ENCODE measurements around the gene GPR156.

Gene GPR156

GRCh38 chr3:120192159-120192558 lies 92.9 kb downstream of the GPR156 start:
- no peak for DNase-seq

GRCh38 chr3:120182613-120183511 lies 102.2 kb downstream of the GPR156 start:
- DNase-seq, result no peak

GRCh38 chr3:120181632-120182031 lies 103.4 kb downstream of the GPR156 start:
- no peak for DNase-seq

GRCh38 chr3:120180731-120181412 lies 104.2 kb downstream of the GPR156 start:
- no peak for DNase-seq

- no peak for DNase-seq
These were observed 107.2 kb downstream of the GPR156 start for GRCh38 chr3:120177707-120178306.

GRCh38 chr3:120177151-120177550 lies 107.9 kb downstream of the GPR156 start:
- no peak for DNase-seq

- no peak for DNase-seq
These were observed 110.0 kb downstream of the GPR156 start for GRCh38 chr3:120174811-120175539.

GRCh38 chr3:120173056-120173675 lies 111.9 kb downstream of the GPR156 start:
- DNase-seq, result no peak

GRCh38 chr3:120172070-120172469 lies 113.0 kb downstream of the GPR156 start:
- DNase-seq, result no peak

GRCh38 chr3:120171134-120171873 lies 113.7 kb downstream of the GPR156 start:
- DNase-seq, result no peak

- no peak for DNase-seq
These were observed 114.8 kb downstream of the GPR156 start for GRCh38 chr3:120170223-120170622.

- DNase-seq, result no peak
These were observed 115.6 kb downstream of the GPR156 start for GRCh38 chr3:120169407-120169806.

- no peak for DNase-seq
These were observed 116.4 kb downstream of the GPR156 start for GRCh38 chr3:120168611-120169010.

- DNase-seq, result no peak
These were observed 117.0 kb downstream of the GPR156 start for GRCh38 chr3:120168038-120168437.

GRCh38 chr3:120167488-120167887 lies 117.5 kb downstream of the GPR156 start:
- no peak for DNase-seq

GRCh38 chr3:120163816-120164215 lies 121.2 kb downstream of the GPR156 start:
- DNase-seq, result no peak

- no peak for DNase-seq
These were observed 122.0 kb downstream of the GPR156 start for GRCh38 chr3:120163026-120163425.

- DNase-seq, result no peak
These were observed 122.6 kb downstream of the GPR156 start for GRCh38 chr3:120162400-120162799.

GRCh38 chr3:120161902-120162301 lies 123.1 kb downstream of the GPR156 start:
- no peak for DNase-seq

GRCh38 chr3:120160050-120160449 lies 125.0 kb downstream of the GPR156 start:
- DNase-seq, result no peak

- DNase-seq, result no peak
These were observed 127.3 kb downstream of the GPR156 start for GRCh38 chr3:120157681-120158080.

- no peak for DNase-seq
These were observed 127.9 kb downstream of the GPR156 start for GRCh38 chr3:120157113-120157512.
